HCT116 (cell line): ENCODE results near the gene CREBBP.

ENCODE experiments used
- CTCF ChIP-seq, 3 experiments: fragments of 200-600 bp in 1 of 3; sonication (generic) in 1 of 3; IDR thresholded peaks in 2 of 3; conservative IDR thresholded peaks in 1 of 3; 2 replicates each; pipeline ENCODE4 v1.5.1; 2012 to 2017; ENCODE audit warnings: low read depth in 2 of 3, low read length in 2 of 3, antibody characterized with exemption in 1 of 3, borderline replicate concordance in 1 of 3, control low read depth in 1 of 3, mild to moderate bottlenecking in 1 of 3, mixed read lengths in 1 of 3, mixed run types in 1 of 3, moderate library complexity in 1 of 3; ENCODE audit not compliant: insufficient read depth in 1 of 3
- POLR2AphosphoS5 ChIP-seq: IDR thresholded peaks from 2 replicates; pipeline ENCODE4 v1.6.1; 2011; ENCODE audit warnings: mild to moderate bottlenecking, low read depth, low read length, moderate library complexity

DNA sequence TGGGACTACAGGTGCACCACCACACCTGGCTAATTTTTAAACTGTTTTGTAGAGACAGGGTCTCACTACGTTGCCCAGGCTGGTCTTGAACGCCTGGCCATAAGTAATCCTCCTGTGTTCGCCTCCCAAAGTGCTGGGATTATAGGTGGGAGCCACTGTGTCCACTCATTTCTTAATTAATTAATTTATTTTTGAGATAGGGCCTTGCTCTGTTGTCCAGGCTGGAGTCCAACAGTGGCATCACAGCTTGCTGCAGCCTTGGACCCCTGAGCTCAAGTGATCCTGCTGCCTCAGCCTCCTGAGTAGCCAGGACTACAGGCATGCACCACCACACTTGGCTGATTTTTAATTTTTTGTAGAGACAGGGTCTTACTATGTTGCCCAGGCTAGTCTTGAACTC lies 116.1 kb downstream of the CREBBP start:
- TF ChIP-seq CTCF (IDR thresholded peaks at IDR 0.05 in 2 of 3, conservative IDR thresholded peaks at IDR 0.05 in 1 of 3; ENCODE audit: borderline replicate concordance in 1 of 3, insufficient read depth in 1 of 3, low read depth in 2 of 3, low read length in 2 of 3): no peak
- TF ChIP-seq POLR2AphosphoS5: no peak
